ENCODE data around the gene HPCAL4. TPM values are rescaled to one million over a fixed set of nuclear protein-coding genes. Genes with fewer than 3 reads are reported as not detected.
A peak's percentile ranks its signal among the peaks of the same experiment; 100 is the strongest.

The HPCAL4 gene
- total RNA-seq, 4 donors from 2014 or later, result not detected

DNA sequence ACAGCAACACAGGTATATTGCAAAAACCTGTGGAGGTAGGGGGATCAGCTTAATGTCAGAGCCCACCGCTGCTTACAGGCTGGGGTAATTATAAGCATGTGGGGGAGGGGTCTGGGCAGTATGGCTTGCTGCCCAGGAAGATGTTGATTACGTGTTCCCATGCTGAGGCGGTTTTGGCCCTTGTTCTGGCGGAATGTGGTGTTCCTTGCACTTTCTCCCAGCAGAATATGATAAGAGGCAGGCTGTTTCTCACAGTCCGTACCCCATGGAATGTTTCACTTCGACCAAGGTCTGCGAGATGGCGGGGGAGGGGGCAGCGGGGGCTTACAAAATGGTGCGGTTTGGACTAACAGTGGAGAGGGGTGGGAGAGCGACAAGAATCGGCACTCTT, 9.8 kb upstream of the HPCAL4 start:
- Histone ChIP-seq H3K27me3 (peaks cover 0 to 14% of the 10 kb centered on the region in 2 donors), H3K36me3 (no peaks in the 10 kb centered on the region), H3K9me3 (no peaks in the 10 kb centered on the region), H3K4me1 (peaks cover 0 to 10% (median 0%) of the 10 kb centered on the region in 4 donors), H3K27ac (no peak overlapping the region), H3K4me3 (peak overlapping the region in 1 of 4 donors; percentile 12)
- TF ChIP-seq POLR2A (IDR thresholded peaks at IDR 0.05) (no peak), EP300 (IDR thresholded peaks at IDR 0.05) (no peak)
- TF ChIP-seq, protein P1, sequence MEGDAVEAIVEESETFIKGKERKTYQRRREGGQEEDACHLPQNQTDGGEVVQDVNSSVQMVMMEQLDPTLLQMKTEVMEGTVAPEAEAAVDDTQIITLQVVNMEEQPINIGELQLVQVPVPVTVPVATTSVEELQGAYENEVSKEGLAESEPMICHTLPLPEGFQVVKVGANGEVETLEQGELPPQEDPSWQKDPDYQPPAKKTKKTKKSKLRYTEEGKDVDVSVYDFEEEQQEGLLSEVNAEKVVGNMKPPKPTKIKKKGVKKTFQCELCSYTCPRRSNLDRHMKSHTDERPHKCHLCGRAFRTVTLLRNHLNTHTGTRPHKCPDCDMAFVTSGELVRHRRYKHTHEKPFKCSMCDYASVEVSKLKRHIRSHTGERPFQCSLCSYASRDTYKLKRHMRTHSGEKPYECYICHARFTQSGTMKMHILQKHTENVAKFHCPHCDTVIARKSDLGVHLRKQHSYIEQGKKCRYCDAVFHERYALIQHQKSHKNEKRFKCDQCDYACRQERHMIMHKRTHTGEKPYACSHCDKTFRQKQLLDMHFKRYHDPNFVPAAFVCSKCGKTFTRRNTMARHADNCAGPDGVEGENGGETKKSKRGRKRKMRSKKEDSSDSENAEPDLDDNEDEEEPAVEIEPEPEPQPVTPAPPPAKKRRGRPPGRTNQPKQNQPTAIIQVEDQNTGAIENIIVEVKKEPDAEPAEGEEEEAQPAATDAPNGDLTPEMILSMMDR (IDR thresholded peaks at IDR 0.05), result no peak
- WGBS, 2 donors, result 19 to 28% methylated on average over 12 of the region's 12 CpGs
- DNase-seq (ENCODE audit: low spot score in 2 of 2), result peak in 1 of 2 donors; percentile 24

GRCh38 chr1:39700348-39700747, 9.1 kb upstream of the HPCAL4 start:
- no peak for DNase-seq (ENCODE audit: low spot score in 2 of 2)
- peaks cover 0 to 10% (median 0%) of the 10 kb centered on the region in 4 donors for H3K4me1 ChIP-seq
- WGBS, 2 donors, result 63 to 73% methylated on average over 3 of the region's 3 CpGs
- H3K4me3 ChIP-seq, result no peak overlapping the region
- no peaks in the 10 kb centered on the region for H3K9me3 ChIP-seq
- peaks cover 0 to 14% of the 10 kb centered on the region in 2 donors for H3K27me3 ChIP-seq
- no peaks in the 10 kb centered on the region for H3K36me3 ChIP-seq
- TF ChIP-seq, protein P1 (IDR thresholded peaks at IDR 0.05), result no peak
- TF ChIP-seq POLR2A (IDR thresholded peaks at IDR 0.05) (no peak), EP300 (IDR thresholded peaks at IDR 0.05) (no peak)
- H3K27ac ChIP-seq, result no peak overlapping the region

- WGBS, 2 donors, result 91 to 92% methylated on average over 3 of the region's 3 CpGs
- H3K9me3 ChIP-seq, result no peaks in the 10 kb centered on the region
- H3K4me1 ChIP-seq, result peaks cover 0 to 10% (median 0%) of the 10 kb centered on the region in 4 donors
- H3K4me3 ChIP-seq, result no peak overlapping the region
- H3K27me3 ChIP-seq, result peaks cover 0 to 14% of the 10 kb centered on the region in 2 donors
- TF ChIP-seq, protein P1 (IDR thresholded peaks at IDR 0.05), result no peak
- TF ChIP-seq EP300 (IDR thresholded peaks at IDR 0.05), result no peak
- no peak for TF ChIP-seq POLR2A (IDR thresholded peaks at IDR 0.05)
- no peak overlapping the region for H3K27ac ChIP-seq
- DNase-seq (ENCODE audit: low spot score in 2 of 2), result no peak
- H3K36me3 ChIP-seq, result no peaks in the 10 kb centered on the region
Measured at GRCh38 chr1:39699419-39699818, 8.2 kb upstream of the HPCAL4 start.

GRCh38 chr1:39698568-39698967, 7.3 kb upstream of the HPCAL4 start:
- Histone ChIP-seq H3K4me1 (peaks cover 0 to 10% (median 0%) of the 10 kb centered on the region in 4 donors), H3K4me3 (no peak overlapping the region), H3K36me3 (no peaks in the 10 kb centered on the region), H3K27ac (no peak overlapping the region), H3K9me3 (no peaks in the 10 kb centered on the region), H3K27me3 (peaks cover 0 to 23% of the 10 kb centered on the region in 2 donors)
- no peak for DNase-seq (ENCODE audit: low spot score in 2 of 2)
- TF ChIP-seq, protein P1 (IDR thresholded peaks at IDR 0.05), result no peak
- TF ChIP-seq POLR2A (IDR thresholded peaks at IDR 0.05) (no peak), EP300 (IDR thresholded peaks at IDR 0.05) (no peak)
- WGBS, 2 donors, result 78 to 87% methylated on average over 4 of the region's 4 CpGs

DNA sequence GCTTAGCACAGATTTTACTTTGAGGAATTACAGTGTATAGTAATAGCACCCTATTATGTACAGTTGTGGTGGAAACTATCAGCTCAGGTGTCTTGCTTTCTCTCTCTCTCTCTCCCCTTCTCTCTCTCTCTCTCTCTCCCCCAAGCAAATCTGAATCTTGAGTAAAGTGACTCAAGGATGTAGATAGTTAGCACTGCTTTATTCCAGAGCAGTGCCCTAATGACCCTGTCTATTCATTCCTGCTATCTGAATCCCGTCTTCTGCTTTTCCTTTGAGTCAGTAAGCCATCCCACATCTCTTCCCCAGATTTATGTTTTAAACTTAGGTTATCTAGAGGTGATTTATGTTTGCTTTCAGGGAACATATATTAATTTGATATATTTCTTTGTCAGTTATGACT, 5.2 kb upstream of the HPCAL4 start:
- WGBS, 2 donors, result 38 to 48% methylated on average over 1 of the region's 1 CpG

More for the DNA sequence above, 5.2 kb upstream of the HPCAL4 start:
- H3K4me3 ChIP-seq, result no peak overlapping the region
- H3K27me3 ChIP-seq, result peaks cover 0 to 44% of the 10 kb centered on the region in 2 donors
- H3K27ac ChIP-seq, result no peak overlapping the region
- no peaks in the 10 kb centered on the region for H3K36me3 ChIP-seq
- no peaks in the 10 kb centered on the region for H3K9me3 ChIP-seq
- H3K4me1 ChIP-seq, result peaks cover 0 to 18% (median 9%) of the 10 kb centered on the region in 4 donors
- TF ChIP-seq EP300 (IDR thresholded peaks at IDR 0.05), result no peak
- TF ChIP-seq, protein P1 (IDR thresholded peaks at IDR 0.05), result no peak
- TF ChIP-seq POLR2A (IDR thresholded peaks at IDR 0.05), result no peak
- DNase-seq (ENCODE audit: low spot score in 2 of 2), result no peak

Data from tibial nerve (tissue), 4 donors.